Activated effector memory CD4-positive, alpha-beta T cell treated with Interleukin-2 at 50 U/mL for 16 hours (primary cell): ENCODE results near the gene ATP8B3.

Source experiments
- DNase-seq: peaks from one replicate; pipeline ENCODE4 v3.0.0-alpha.2; 2020

ATP8B3 gene

GRCh38 chr19:1754018-1754635 is 57.9 kb downstream of the ATP8B3 start:
- DNase-seq, result no peak

GRCh38 chr19:1752757-1753728 is 59.0 kb downstream of the ATP8B3 start, which contains the start of gene ONECUT3:
ONECUT3 (plus strand) TSS chr19:1753506; CDS start chr19:1753663, 157 bp downstream.
- no peak for DNase-seq

GRCh38 chr19:1752009-1752756 is 59.9 kb downstream of the ATP8B3 start:
- no peak for DNase-seq

- no peak for DNase-seq
Measured at GRCh38 chr19:1751367-1752008, 60.6 kb downstream of the ATP8B3 start.

GRCh38 chr19:1750343-1751021 is 61.6 kb downstream of the ATP8B3 start:
- DNase-seq, result no peak

GRCh38 chr19:1749373-1750342 is 62.4 kb downstream of the ATP8B3 start:
- DNase-seq, result no peak

- DNase-seq, result no peak
Measured at GRCh38 chr19:1748873-1749341, 63.2 kb downstream of the ATP8B3 start.

GRCh38 chr19:1748115-1748872 is 63.8 kb downstream of the ATP8B3 start:
- no peak for DNase-seq

- peak; percentile 31 for DNase-seq
Measured at GRCh38 chr19:1747285-1748114, 64.6 kb downstream of the ATP8B3 start.

GRCh38 chr19:1746401-1747284 is 65.4 kb downstream of the ATP8B3 start:
- no peak for DNase-seq

- DNase-seq, result no peak
Measured at GRCh38 chr19:1745589-1746031, 66.5 kb downstream of the ATP8B3 start.

GRCh38 chr19:1744822-1745563 is 67.1 kb downstream of the ATP8B3 start:
- no peak for DNase-seq

GRCh38 chr19:1744133-1744665 is 67.9 kb downstream of the ATP8B3 start:
- DNase-seq, result no peak

GRCh38 chr19:1742989-1743696 is 68.9 kb downstream of the ATP8B3 start:
- DNase-seq, result no peak

GRCh38 chr19:1739960-1740629 is 72.0 kb downstream of the ATP8B3 start:
- DNase-seq, result no peak

- DNase-seq, result no peak
Measured at GRCh38 chr19:1736927-1737326, 75.1 kb downstream of the ATP8B3 start.
